ENCODE measurements around the gene ARHGEF10L. TPM values are rescaled to one million over a fixed set of nuclear protein-coding genes. Genes with fewer than 3 reads are reported as not detected.

Gene ARHGEF10L
- total RNA-seq, 2 donors from 2014 or later = 81.4 to 93.1 TPM

DNA sequence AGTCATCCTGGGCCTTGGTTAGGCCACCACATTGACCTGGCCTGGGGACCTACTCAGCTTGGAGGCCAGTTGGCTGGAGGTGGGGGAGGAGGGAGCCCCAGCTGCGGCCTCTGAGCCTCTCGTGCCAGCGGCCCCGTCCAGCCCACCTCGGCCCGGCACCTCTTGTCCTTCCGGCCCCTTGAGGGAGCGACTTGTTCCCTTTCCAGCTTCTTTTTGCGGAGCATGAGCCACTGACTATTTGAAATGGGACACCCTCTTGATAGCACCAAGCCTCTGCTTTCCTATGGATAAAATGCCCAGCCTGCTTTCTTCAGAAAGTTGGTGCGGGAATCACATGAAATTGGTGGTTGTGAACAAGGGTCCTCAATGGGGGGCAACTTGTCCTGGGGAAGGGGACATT is 24.7 kb upstream of the ARHGEF10L start:
- TF ChIP-seq CTCF (IDR thresholded peaks at IDR 0.05) (no peak), POLR2A (IDR thresholded peaks at IDR 0.05) (no peak)
- H3K4me3 ChIP-seq = no peak overlapping the region
- DNase-seq (no peak), ATAC-seq (no peak)
- H3K27ac ChIP-seq = no peak overlapping the region
- peaks cover 21% of the 10 kb centered on the region for H3K4me1 ChIP-seq
- no peaks in the 10 kb centered on the region for H3K36me3 ChIP-seq (replicated peaks in 1 of 2; ENCODE audit: insufficient read depth in 1 of 2, low read depth in 2 of 2)
- H3K27me3 ChIP-seq = no peaks in the 10 kb centered on the region
- WGBS, 2 donors = 86 to 90% methylated on average over 10 of the region's 10 CpGs
- intact Hi-C loops (cut with DNase I) = no loop called here
- H3K9me3 ChIP-seq = no peaks in the 10 kb centered on the region

GRCh38 chr1:17515902-17516301 is 23.6 kb upstream of the ARHGEF10L start:
- Histone ChIP-seq H3K4me1 (peaks cover 31% of the 10 kb centered on the region), H3K36me3 (replicated peaks in 1 of 2; ENCODE audit: insufficient read depth in 1 of 2, low read depth in 2 of 2) (no peaks in the 10 kb centered on the region), H3K27me3 (no peaks in the 10 kb centered on the region), H3K9me3 (no peaks in the 10 kb centered on the region), H3K4me3 (no peak overlapping the region), H3K27ac (peak overlapping the region; percentile 33 to 74 (median 60))
- ATAC-seq (no peak), DNase-seq (no peak)
- no peak for TF ChIP-seq CTCF (IDR thresholded peaks at IDR 0.05)
- no peak for TF ChIP-seq POLR2A (IDR thresholded peaks at IDR 0.05)
- intact Hi-C loops (cut with DNase I) = no loop called here
- 53 to 71% methylated on average over 3 to 4 of the region's 5 CpGs for WGBS, 2 donors

- peak in 1 of 7 experiments; percentile 1 for TF ChIP-seq CTCF (IDR thresholded peaks at IDR 0.05)
- TF ChIP-seq POLR2A (IDR thresholded peaks at IDR 0.05) = no peak
- 14 to 20% methylated on average over 8 to 13 of the region's 13 CpGs for WGBS, 2 donors
- Histone ChIP-seq H3K27me3 (no peaks in the 10 kb centered on the region), H3K4me3 (no peak overlapping the region), H3K36me3 (replicated peaks in 1 of 2; ENCODE audit: insufficient read depth in 1 of 2, low read depth in 2 of 2) (no peaks in the 10 kb centered on the region), H3K27ac (peak overlapping the region; percentile 33 to 74 (median 60)), H3K9me3 (no peaks in the 10 kb centered on the region), H3K4me1 (peaks cover 31% of the 10 kb centered on the region)
- DNase-seq = peak; percentile 78 to 89 (median 88)
- peak; percentile 90 for ATAC-seq
- intact Hi-C loops (cut with DNase I) = no loop called here
Observed at GRCh38 chr1:17516303-17517214, 22.9 kb upstream of the ARHGEF10L start.

DNA sequence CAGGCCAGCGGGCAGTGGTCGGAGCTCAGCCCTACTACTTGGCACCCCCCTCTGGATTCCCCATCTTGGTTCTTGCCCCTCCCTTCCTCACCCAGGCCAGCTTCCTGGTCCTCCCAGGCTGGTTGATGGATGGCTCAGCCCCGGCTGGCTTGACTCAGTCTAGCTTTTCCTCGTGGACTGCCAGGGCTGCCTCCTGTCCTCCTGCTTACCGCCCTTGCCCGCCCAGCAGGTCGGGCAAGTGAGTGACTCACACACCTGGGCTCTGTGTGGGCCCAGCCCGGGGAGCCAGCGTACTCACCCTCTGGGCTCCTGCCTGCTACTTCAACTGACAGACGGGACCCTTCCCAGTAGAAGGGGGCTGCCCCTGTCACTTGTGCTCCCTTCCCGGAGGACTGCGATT is 19.5 kb upstream of the ARHGEF10L start:
- no peak overlapping the region for H3K4me3 ChIP-seq
- no peaks in the 10 kb centered on the region for H3K36me3 ChIP-seq (replicated peaks in 1 of 2; ENCODE audit: insufficient read depth in 1 of 2, low read depth in 2 of 2)
- peaks cover 35% of the 10 kb centered on the region for H3K4me1 ChIP-seq
- 42 to 43% methylated on average over 8 to 12 of the region's 12 CpGs for WGBS, 2 donors
- ATAC-seq (peak; percentile 70), DNase-seq (peak; percentile 44 to 92 (median 66))
- peak overlapping the region in 3 of 4 donors; percentile 49 to 59 (median 53) for H3K27ac ChIP-seq
- intact Hi-C loops (cut with DNase I) = no loop called here
- H3K27me3 ChIP-seq = no peaks in the 10 kb centered on the region
- H3K9me3 ChIP-seq = no peaks in the 10 kb centered on the region
- TF ChIP-seq CTCF (IDR thresholded peaks at IDR 0.05) = no peak
- peak in 1 of 3 donors; percentile 27 for TF ChIP-seq POLR2A (IDR thresholded peaks at IDR 0.05)
